WI38 (cell line): ENCODE measurements around the gene SHROOM3.

Experiments
- H3K4me3 ChIP-seq: 2 replicates; pipeline ENCODE4 v1.5.1; 2011; ENCODE audit warnings: low read depth, mild to moderate bottlenecking, control low read depth, low read length
- CTCF ChIP-seq: IDR thresholded peaks from 2 replicates; pipeline ENCODE4 v1.5.1; 2012; ENCODE audit warnings: low read depth, mild to moderate bottlenecking, control low read depth, low read length

SHROOM3 gene

GRCh38 chr4:76585897-76586360 is 150.9 kb downstream of the SHROOM3 start:
- H3K4me3 ChIP-seq: no peak overlapping the region
- TF ChIP-seq CTCF: no peak

GRCh38 chr4:76588274-76588673 is 153.2 kb downstream of the SHROOM3 start:
- TF ChIP-seq CTCF: no peak
- H3K4me3 ChIP-seq: no peak overlapping the region

- no peak overlapping the region for H3K4me3 ChIP-seq
- TF ChIP-seq CTCF: no peak
Measured at GRCh38 chr4:76589402-76589801, 154.4 kb downstream of the SHROOM3 start.

- no peak overlapping the region for H3K4me3 ChIP-seq
- no peak for TF ChIP-seq CTCF
Measured at GRCh38 chr4:76589872-76590797, 155.1 kb downstream of the SHROOM3 start.

GRCh38 chr4:76590798-76591281 is 155.8 kb downstream of the SHROOM3 start:
- no peak overlapping the region for H3K4me3 ChIP-seq
- no peak for TF ChIP-seq CTCF

- TF ChIP-seq CTCF: no peak
- H3K4me3 ChIP-seq: no peak overlapping the region
Measured at GRCh38 chr4:76591992-76592391, 157.0 kb downstream of the SHROOM3 start.

GRCh38 chr4:76592460-76592859 is 157.4 kb downstream of the SHROOM3 start:
- H3K4me3 ChIP-seq: no peak overlapping the region
- TF ChIP-seq CTCF: no peak
